ENCODE measurements around the gene ARAF. TPM values are rescaled to one million over a fixed set of nuclear protein-coding genes. Genes with fewer than 3 reads are reported as not detected.

ARAF gene
- total RNA-seq, 1 donor = 23.3 TPM

DNA sequence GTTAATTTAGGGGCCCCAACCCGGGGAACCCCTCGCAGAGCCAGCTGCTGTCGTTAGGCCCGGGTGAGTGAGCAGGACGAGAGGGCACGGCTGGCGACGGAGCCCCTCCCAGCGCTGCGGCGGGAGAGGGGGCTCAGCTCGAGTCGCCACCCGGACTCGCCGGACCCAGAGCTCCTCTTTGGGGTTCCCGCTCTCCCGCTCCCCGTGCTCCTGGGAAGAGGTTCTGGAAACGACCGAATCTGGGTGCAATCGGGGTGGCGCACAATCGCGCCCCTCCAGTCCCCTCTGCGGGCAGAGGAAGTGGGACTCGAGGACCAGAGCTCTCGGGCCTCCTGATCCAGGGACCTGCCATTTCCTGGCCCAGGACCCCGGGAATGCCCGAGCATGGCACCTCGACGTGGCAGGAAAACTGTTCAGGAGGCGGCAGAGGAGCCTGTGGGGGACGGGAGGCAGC lies 37.3 kb upstream of the ARAF start:
- TF ChIP-seq, protein P1, sequence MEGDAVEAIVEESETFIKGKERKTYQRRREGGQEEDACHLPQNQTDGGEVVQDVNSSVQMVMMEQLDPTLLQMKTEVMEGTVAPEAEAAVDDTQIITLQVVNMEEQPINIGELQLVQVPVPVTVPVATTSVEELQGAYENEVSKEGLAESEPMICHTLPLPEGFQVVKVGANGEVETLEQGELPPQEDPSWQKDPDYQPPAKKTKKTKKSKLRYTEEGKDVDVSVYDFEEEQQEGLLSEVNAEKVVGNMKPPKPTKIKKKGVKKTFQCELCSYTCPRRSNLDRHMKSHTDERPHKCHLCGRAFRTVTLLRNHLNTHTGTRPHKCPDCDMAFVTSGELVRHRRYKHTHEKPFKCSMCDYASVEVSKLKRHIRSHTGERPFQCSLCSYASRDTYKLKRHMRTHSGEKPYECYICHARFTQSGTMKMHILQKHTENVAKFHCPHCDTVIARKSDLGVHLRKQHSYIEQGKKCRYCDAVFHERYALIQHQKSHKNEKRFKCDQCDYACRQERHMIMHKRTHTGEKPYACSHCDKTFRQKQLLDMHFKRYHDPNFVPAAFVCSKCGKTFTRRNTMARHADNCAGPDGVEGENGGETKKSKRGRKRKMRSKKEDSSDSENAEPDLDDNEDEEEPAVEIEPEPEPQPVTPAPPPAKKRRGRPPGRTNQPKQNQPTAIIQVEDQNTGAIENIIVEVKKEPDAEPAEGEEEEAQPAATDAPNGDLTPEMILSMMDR (IDR thresholded peaks at IDR 0.05; ENCODE audit: insufficient read depth, low read depth, low read length) = no peak
- no peak for DNase-seq (ENCODE audit: low read depth)
- peak overlapping the region; percentile 61 for H3K4me3 ChIP-seq (ENCODE audit: low read depth, low read length)

DNA sequence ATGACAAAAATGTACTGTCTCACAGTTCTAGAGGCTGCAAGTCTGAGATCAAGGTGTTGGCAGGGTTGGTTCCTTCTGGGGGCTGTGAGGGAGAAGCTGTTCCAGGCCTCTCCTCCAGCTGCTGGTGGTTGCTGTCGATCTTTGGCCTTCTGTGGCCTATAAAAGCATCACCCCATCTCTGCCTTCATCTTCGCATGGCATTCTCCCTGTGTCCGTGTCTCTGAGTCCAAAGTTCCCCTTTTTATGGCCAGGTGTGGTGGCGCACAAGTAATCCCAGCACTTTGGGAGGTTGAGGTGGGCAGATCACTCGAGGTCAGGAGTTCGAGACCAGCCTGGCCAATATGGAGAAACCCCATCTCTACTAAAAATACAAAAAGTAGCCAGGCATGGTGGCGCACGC lies 31.5 kb upstream of the ARAF start:
- no peak overlapping the region for H3K4me3 ChIP-seq (ENCODE audit: low read depth, low read length)
- no peak for DNase-seq (ENCODE audit: low read depth)
- TF ChIP-seq, protein P1 (IDR thresholded peaks at IDR 0.05; ENCODE audit: insufficient read depth, low read depth, low read length) = no peak

DNA sequence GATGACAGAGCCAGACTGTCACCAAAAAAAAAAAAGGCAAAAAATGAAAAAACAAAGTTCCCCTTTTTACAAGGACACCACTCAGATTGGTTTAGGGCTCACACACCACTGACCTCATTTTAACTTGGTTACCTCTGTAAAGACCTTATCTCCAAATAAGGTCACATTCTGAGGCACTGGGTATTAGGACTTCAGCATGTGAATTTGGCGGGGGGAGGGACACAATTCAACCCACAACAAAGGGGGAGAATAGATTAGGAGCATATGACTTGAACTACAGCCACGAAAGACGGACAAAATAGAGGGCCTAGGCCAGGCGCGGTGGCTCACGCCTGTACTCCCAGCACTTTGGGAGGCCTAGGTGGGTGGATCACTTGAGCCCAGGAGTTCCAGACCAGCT lies 31.0 kb upstream of the ARAF start:
- H3K4me3 ChIP-seq (ENCODE audit: low read depth, low read length) = no peak overlapping the region
- TF ChIP-seq, protein P1 (IDR thresholded peaks at IDR 0.05; ENCODE audit: insufficient read depth, low read depth, low read length) = no peak
- no peak for DNase-seq (ENCODE audit: low read depth)

DNA sequence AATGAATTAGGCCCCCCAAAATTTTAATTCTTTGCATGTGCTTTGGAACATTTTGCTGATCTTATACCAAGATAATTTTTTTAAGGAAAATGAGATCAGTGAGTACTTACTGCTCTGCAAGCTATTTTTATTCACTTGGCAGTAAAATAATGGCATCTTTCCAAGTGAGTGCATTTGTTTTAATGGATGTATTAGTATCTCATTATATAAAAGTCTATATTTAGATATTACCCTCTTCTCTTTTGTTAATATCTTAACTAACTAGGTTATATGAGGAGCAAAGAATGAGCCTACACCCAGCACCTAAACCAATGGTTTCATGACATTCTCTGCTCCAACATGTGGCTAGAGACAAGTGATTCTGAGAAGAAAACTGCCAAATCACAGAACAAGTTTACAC lies 21.1 kb upstream of the ARAF start:
- DNase-seq (ENCODE audit: low read depth) = no peak
- no peak overlapping the region for H3K4me3 ChIP-seq (ENCODE audit: low read depth, low read length)
- TF ChIP-seq, protein P1 (IDR thresholded peaks at IDR 0.05; ENCODE audit: insufficient read depth, low read depth, low read length) = no peak

DNA sequence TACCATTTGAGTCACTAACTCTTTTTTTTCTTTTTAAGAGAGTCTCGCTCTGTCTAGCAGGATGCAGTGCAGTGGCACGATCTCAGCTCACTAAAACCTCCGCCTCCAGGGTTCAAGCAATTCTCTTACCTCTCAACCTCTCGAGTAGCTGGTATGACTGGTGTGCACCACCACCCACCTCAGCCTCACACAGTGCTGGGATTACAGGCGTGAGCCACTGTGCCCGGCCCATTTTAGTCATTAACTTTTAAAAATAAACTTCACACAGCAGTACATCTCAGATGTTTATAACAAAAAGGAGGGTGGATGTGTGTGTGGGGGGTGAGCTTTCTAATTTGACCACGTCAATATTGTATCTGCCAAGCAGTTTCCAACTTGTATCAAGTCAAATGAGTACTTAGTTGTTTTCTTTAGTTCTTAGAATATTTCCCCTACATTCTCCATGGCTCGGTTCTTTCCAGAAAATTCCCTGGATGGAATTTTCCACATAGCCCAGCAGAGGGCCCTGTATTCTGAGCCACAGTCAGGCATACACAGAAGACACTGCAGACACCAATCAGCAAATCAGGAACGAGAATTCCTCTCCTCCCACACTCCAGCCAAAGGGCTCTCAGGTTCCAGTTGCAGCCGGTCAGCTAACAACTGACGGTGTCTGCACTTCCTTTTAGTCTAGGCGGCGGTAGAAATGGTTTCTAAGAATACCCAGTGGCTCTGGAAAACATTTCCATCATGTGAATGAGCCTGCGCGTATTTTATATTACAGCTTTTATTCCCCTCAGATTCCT lies 20.1 kb upstream of the ARAF start:
- H3K4me3 ChIP-seq (ENCODE audit: low read depth, low read length) = no peak overlapping the region
- TF ChIP-seq, protein P1 (IDR thresholded peaks at IDR 0.05; ENCODE audit: insufficient read depth, low read depth, low read length) = peak; percentile 56
- peak; percentile 93 for DNase-seq (ENCODE audit: low read depth)

DNA sequence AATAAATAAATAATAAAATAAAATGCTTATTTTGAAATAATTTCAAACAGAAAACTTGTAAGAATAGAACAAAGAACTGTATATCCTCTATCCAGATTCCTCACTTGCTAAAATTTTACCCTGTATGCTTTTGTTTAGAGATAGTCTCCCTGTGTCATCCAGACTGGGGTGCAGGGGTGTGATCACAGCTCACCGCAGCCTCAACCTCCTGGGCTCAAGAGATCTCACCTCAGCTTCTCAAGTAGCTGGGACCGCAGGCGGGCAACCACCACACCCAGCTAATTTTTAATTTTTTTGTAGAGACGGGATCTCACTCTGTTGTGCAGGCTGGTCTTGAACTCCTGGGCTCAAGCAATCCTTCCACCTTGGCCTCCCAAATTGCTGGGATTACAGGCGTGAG lies 17.5 kb upstream of the ARAF start:
- DNase-seq (ENCODE audit: low read depth) = no peak
- TF ChIP-seq, protein P1 (IDR thresholded peaks at IDR 0.05; ENCODE audit: insufficient read depth, low read depth, low read length) = no peak
- H3K4me3 ChIP-seq (ENCODE audit: low read depth, low read length) = no peak overlapping the region

Data from fibroblast of villous mesenchyme (primary cell).